ENCODE results near the gene ZNF48. TPM values are rescaled to one million over a fixed set of nuclear protein-coding genes. Genes with fewer than 3 reads are reported as not detected.

ZNF48 gene
- total RNA-seq, 1 experiment from 2014 or later: 57.3 TPM

- no peaks in the 10 kb centered on the region for H3K9me3 ChIP-seq (ENCODE audit: control insufficient read depth, low read depth, low read length)
- no peak within 1 kb of the TSS for H3K27ac ChIP-seq (ENCODE audit: insufficient read length, low read depth, low read length)
- no peak within 1 kb of the TSS for H2BK15ac ChIP-seq (ENCODE audit: low read depth, low read length)
- H4K5ac ChIP-seq (ENCODE audit: insufficient read length, low read depth, low read length): no peak within 1 kb of the TSS
- Mint-ChIP-seq H3K27ac (peak within 1 kb of the TSS; percentile 2 to 61 (median 19); a peak in 5 of 7 replicates), H3K36me3 (ENCODE audit: insufficient read depth in 1 of 3, low read depth in 3 of 3) (peaks cover 15 to 27% (median 23%) of the 10 kb centered on the region in 3 experiments), H3K4me3 (peak within 1 kb of the TSS; percentile 84 to 89), H3K9me3 (peaks cover 6 to 10% of the 10 kb centered on the region in 2 experiments; a peak in 3 of 5 replicates), H3K4me1 (peaks cover 14 to 18% of the 10 kb centered on the region in 2 experiments), H3K27me3 (ENCODE audit: low read depth) (peaks cover 20% of the 10 kb centered on the region)
- no peak within 1 kb of the TSS for H4K91ac ChIP-seq (ENCODE audit: insufficient read length, low read depth, low read length)
- peak within 1 kb of the TSS; percentile 100 for H2AFZ ChIP-seq (ENCODE audit: low read length)
- H3K23ac ChIP-seq (ENCODE audit: insufficient read length, low read depth, low read length): no peak within 1 kb of the TSS
- no peak within 1 kb of the TSS for H3K4ac ChIP-seq (ENCODE audit: low read depth, low read length)
- WGBS (ENCODE audit: extremely low coverage, insufficient read length, low lambda C conversion rate): no CpG with 5 or more reads among the region's 59 CpGs
- peaks cover 5% of the 10 kb centered on the region for H3K23me2 ChIP-seq (ENCODE audit: insufficient read length, low read depth, low read length, poor library complexity, severe bottlenecking)
- H2BK20ac ChIP-seq (ENCODE audit: low read depth, low read length, poor library complexity, severe bottlenecking): no peak within 1 kb of the TSS
- H3K9ac ChIP-seq (ENCODE audit: extremely low read depth, insufficient read length, low read length): peak within 1 kb of the TSS; percentile 37
- no peak within 1 kb of the TSS for H2BK12ac ChIP-seq (ENCODE audit: insufficient read length, low read depth, low read length)
- no peak within 1 kb of the TSS for H2AK5ac ChIP-seq (ENCODE audit: insufficient read length, low read length)
- H3K79me1 ChIP-seq (ENCODE audit: insufficient read depth, low read depth, low read length, poor library complexity, severe bottlenecking): no peaks in the 10 kb centered on the region
- H3T11ph ChIP-seq (ENCODE audit: low read length): no peak within 1 kb of the TSS
- no peaks in the 10 kb centered on the region; the same call in 1 of the 2 replicates for H3K79me2 ChIP-seq (ENCODE audit: insufficient read depth, low read length)
- peaks cover 3% of the 10 kb centered on the region; the same call in 1 of the 2 replicates for H3K4me1 ChIP-seq (ENCODE audit: insufficient read depth, low read length)
- H4K8ac ChIP-seq (replicated peaks; ENCODE audit: insufficient read length, low read depth, low read length): no peak within 1 kb of the TSS
- peak within 1 kb of the TSS; percentile 1 for H3K18ac ChIP-seq (ENCODE audit: insufficient read length, low read depth, low read length)
- H3K27me3 ChIP-seq (ENCODE audit: insufficient read depth, low read length): no peaks in the 10 kb centered on the region
- no peak within 1 kb of the TSS for H3K56ac ChIP-seq (ENCODE audit: insufficient read length, low read depth, low read length)
- no peaks in the 10 kb centered on the region for H4K20me1 ChIP-seq (ENCODE audit: control insufficient read depth, insufficient read depth, insufficient read length)
- H3K14ac ChIP-seq (ENCODE audit: insufficient read depth, low read length): no peak within 1 kb of the TSS
- peak within 1 kb of the TSS; percentile 68 for H3K4me2 ChIP-seq (ENCODE audit: insufficient read depth, insufficient read length, low read length)
- peak; percentile 56 for TF ChIP-seq CTCF (conservative IDR thresholded peaks at IDR 0.05)
- H2BK120ac ChIP-seq (ENCODE audit: low read depth, low read length, poor library complexity, severe bottlenecking): no peak within 1 kb of the TSS
- no peak within 1 kb of the TSS for H2BK5ac ChIP-seq (ENCODE audit: insufficient read length, low read length)
- peak; percentile 96 for DNase-seq
These were observed 50.4 kb downstream of the ZNF48 start, which contains the start of gene SEPHS2 for GRCh38 chr16:30445408-30446202. SEPHS2 (minus strand) TSS chr16:30445874; CDS start chr16:30445727, 147 bp downstream.
